AG04449 (cell line): Measurements from ENCODE around the gene ZFHX3.

Experiments used
- CTCF ChIA-PET: fragments of 350-600 bp; formaldehyde crosslinking; extraction: SDS; loops from one replicate; lab custom pipeline; 2021; ENCODE audit warnings: antibody characterized with exemption; lab: Yijun Ruan, JAX
- POLR2A ChIA-PET: fragments of 400-600, 350-600 bp; formaldehyde crosslinking; extraction: SDS; loops from one replicate; lab custom pipeline; 2020; ENCODE audit warnings: antibody characterized with exemption, inconsistent platforms; lab: Yijun Ruan, JAX
- DNase-seq: peaks from one replicate; pipeline ENCODE4 v3.0.0-alpha.2; 2010; ENCODE audit warnings: low read depth, low spot score
- H3K4me3 ChIP-seq: 2 replicates; pipeline ENCODE4 v1.5.1; 2011; ENCODE audit warnings: low read depth, mild to moderate bottlenecking, control low read depth, low read length
- CTCF ChIP-seq: IDR thresholded peaks from one replicate; pipeline ENCODE4 v1.5.1; 2011; ENCODE audit warnings: mild to moderate bottlenecking, moderate library complexity, low read length, control low read depth, inconsistent platforms; ENCODE audit not compliant: insufficient read depth; ENCODE audit errors: missing control alignments

Gene ZFHX3

GRCh38 chr16:72889616-72890582 is 158.0 kb downstream of the ZFHX3 start:
- POLR2A ChIA-PET = no interaction called here
- CTCF ChIA-PET = interaction anchor here (1.1 to 1.8 kb wide), 2 partner anchors 14 to 57 kb away, joined by 4 to 5 read pairs; no protein-coding TSS in a partner anchor
- no peak overlapping the region for H3K4me3 ChIP-seq
- no peak for DNase-seq
- no peak for TF ChIP-seq CTCF

DNA sequence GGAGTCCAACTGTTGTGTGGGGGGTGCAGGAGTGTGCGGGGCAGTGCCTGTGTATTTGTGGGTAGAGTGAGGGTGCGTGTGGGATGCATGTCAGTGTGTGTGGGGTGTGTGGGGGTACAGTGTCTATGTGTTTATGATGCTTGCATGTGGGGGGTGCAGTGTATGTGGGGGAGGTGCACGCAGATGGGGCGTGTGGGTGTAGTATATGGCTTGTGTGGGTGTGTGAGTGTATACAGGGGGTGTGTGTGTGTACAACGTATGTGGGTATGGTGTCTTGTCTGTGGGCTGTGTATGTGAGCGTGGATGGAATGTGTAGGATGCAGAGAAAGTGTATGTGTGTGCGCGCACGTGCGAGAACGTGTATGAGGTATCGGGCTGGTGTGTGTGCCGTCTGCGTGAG is 160.4 kb downstream of the ZFHX3 start:
- DNase-seq = no peak
- ChIA-PET CTCF (interaction anchor here (1.3 kb wide), 1 partner anchor 55 kb away, joined by 3 read pairs; no protein-coding TSS in a partner anchor), POLR2A (no interaction called here)
- no peak overlapping the region for H3K4me3 ChIP-seq
- no peak for TF ChIP-seq CTCF

- CTCF ChIA-PET = no interaction called here
- TF ChIP-seq CTCF = no peak
Observed at GRCh38 chr16:72886346-72886974, 161.5 kb downstream of the ZFHX3 start.

DNA sequence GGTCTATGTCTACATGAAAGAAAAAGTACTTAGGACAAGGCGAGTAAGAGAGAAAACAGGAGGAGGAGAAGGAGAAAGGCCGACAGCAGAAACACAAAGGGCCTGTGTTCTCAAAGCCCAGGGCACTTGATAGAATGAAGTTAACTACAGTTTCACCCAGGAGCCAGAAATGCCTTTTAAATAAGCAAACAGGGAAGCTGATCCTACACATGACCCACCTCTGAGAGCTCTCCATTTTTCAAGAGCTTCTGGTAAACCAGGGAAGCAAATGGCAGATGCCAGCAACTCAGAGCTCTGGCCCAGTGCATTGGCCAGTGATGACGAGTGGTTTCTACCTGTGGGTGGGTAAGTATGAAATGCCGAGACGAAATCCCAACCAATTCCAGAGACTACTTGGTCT is 163.4 kb downstream of the ZFHX3 start:
- no peak overlapping the region for H3K4me3 ChIP-seq
- CTCF ChIA-PET = interaction anchor here (0.7 to 1.9 kb wide), 3 partner anchors 9 to 994 kb away, joined by 3 to 6 read pairs (median 6); no protein-coding TSS in a partner anchor
- POLR2A ChIA-PET = interaction anchor here (0.6 to 0.8 kb wide), 2 partner anchors 8 to 25 kb away, joined by 3 to 4 read pairs; no protein-coding TSS in a partner anchor
- DNase-seq = no peak
- TF ChIP-seq CTCF = no peak

More at GRCh38 chr16:72886346-72886974, 161.5 kb downstream of the ZFHX3 start:
- DNase-seq = no peak
- no peak overlapping the region for H3K4me3 ChIP-seq
- POLR2A ChIA-PET = no interaction called here

DNA sequence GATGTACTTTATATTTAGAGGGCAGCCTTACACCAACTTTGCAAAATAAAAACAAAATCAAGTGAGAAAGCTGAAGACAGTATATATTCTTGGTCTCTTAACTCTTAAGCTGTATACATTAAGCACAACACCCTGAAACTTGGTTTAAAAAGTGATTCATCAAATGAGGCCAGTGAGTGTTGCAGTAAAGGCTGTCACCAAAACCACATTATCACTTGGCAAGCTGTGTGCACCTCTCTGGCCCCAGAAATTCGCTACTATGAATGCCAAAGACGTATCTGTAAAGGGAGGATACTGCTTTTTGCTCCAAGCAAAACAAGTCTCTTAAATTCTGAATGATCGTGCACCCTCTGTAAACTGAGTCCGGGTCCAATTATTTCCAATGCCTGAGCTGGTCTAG is 163.9 kb downstream of the ZFHX3 start:
- TF ChIP-seq CTCF = no peak
- H3K4me3 ChIP-seq = no peak overlapping the region
- DNase-seq = no peak
- ChIA-PET CTCF (interaction anchor here (0.7 to 1.9 kb wide), 5 partner anchors 9 to 995 kb away, joined by 3 to 6 read pairs (median 3); no protein-coding TSS in a partner anchor), POLR2A (interaction anchor here (0.6 to 0.8 kb wide), 2 partner anchors 9 to 26 kb away, joined by 3 to 4 read pairs; no protein-coding TSS in a partner anchor)
